Left lung (tissue), 10 donors: ENCODE results near the gene MINDY1. TPM values are rescaled to one million over a fixed set of nuclear protein-coding genes. Genes with fewer than 3 reads are reported as not detected.
A peak's percentile ranks its signal among the peaks of the same experiment; 100 is the strongest.

Experiments
- ATAC-seq: fragments of 200-7000 bp; cut with Tn5 transposase; one replicate; pipeline ENCODE4 v1.9.1; 2020; ENCODE audit warnings: moderate library complexity
- DNase-seq, 4 donors: peaks; one replicate each; pipeline ENCODE4 v3.0.0-alpha.2; 2013 to 2020
- H3K27ac ChIP-seq, 2 donors: fragments of 200-600 bp; sonication (generic) in 1 of 2; one replicate each; pipeline versions ENCODE4 v1.5.0 to v1.8.0; 2020 to 2021
- H3K27me3 ChIP-seq, 2 donors: fragments of 200-600 bp; sonication (generic) in 1 of 2; one replicate each; pipeline versions ENCODE4 v1.5.0 to v1.8.0; 2020 to 2021
- H3K36me3 ChIP-seq, 2 donors: fragments of 200-600 bp; sonication (generic) in 1 of 2; one replicate each; pipeline versions ENCODE4 v1.5.0 to v1.8.0; 2020 to 2021
- H3K4me1 ChIP-seq, 2 donors: fragments of 200-600 bp; one replicate each; pipeline ENCODE4 v1.8.0; 2021
- H3K4me3 ChIP-seq, 2 donors: fragments of 200-600 bp; sonication (generic) in 1 of 2; one replicate each; pipeline versions ENCODE4 v1.5.0 to v1.8.0; 2020 to 2021; ENCODE audit warnings: mild to moderate bottlenecking in 1 of 2
- H3K9me3 ChIP-seq, 2 donors: fragments of 200-600 bp; sonication (generic) in 1 of 2; one replicate each; pipeline versions ENCODE4 v1.5.0 to v1.8.0; 2020 to 2021
- CTCF ChIP-seq, 2 donors: fragments of 200-600 bp; sonication (generic) in 1 of 2; IDR thresholded peaks; one replicate each; pipeline versions ENCODE4 v1.5.0 to v1.8.0; 2021; ENCODE audit warnings: antibody characterized with exemption in 2 of 2
- intact Hi-C, 2 donors: fragments of 100-400 bp; cut with DNase I; formaldehyde crosslinking; loops; one replicate each; pipeline versions ENCODE4 v1.11.2 to v1.14.2; 2022
- polyA plus RNA-seq, 6 donors: library from polyadenylated mRNA; unstranded; fragments of 120-200 nt; gene quantifications; one replicate each; pipeline ENCODE4 v1.2.1, GENCODE V29; 2013; ENCODE audit not compliant: insufficient read length in 6 of 6
- total RNA-seq, 2 donors: library from RNA; stranded (reverse); fragmentation: NEBNext Ultra II Directional; extraction: Animal tissue kit (Norgen Biotek cat#: 25700); gene quantifications; one replicate each; pipeline ENCODE4 v1.2.1, GENCODE V29; 2021
- donor health status: DM: no; HTN: yes; CAD: no.
- donor health status: DM: no; HTN: no; CAD: no.

MINDY1 gene
- total and polyA plus RNA-seq, 8 donors: 26.0 to 53.8 (median 45.2) TPM

- H3K4me1 ChIP-seq: peaks cover 20 to 41% of the 10 kb centered on the region in 2 donors
- no peak for TF ChIP-seq CTCF (IDR thresholded peaks at IDR 0.05)
These were observed 6.2 kb upstream of the MINDY1 start for GRCh38 chr1:151012684-151013471.

GRCh38 chr1:151011154-151011850 lies 4.6 kb upstream of the MINDY1 start:
- Histone ChIP-seq H3K4me1 (peaks cover 31 to 53% of the 10 kb centered on the region in 2 donors), H3K27ac (peak overlapping the region; percentile 1 to 13), H3K9me3 (no peaks in the 10 kb centered on the region), H3K36me3 (no peaks in the 10 kb centered on the region), H3K27me3 (no peaks in the 10 kb centered on the region), H3K4me3 (no peak overlapping the region)
- ATAC-seq (no peak), DNase-seq (no peak)
- no peak for TF ChIP-seq CTCF (IDR thresholded peaks at IDR 0.05)
- intact Hi-C loops: no loop called here

More at GRCh38 chr1:151012684-151013471, 6.2 kb upstream of the MINDY1 start:
- DNase-seq (no peak), ATAC-seq (peak; percentile 6)
- Histone ChIP-seq H3K27me3 (no peaks in the 10 kb centered on the region), H3K36me3 (peaks cover 0 to 1% of the 10 kb centered on the region in 2 donors), H3K27ac (peak overlapping the region; percentile 17 to 39), H3K4me3 (no peak overlapping the region), H3K9me3 (no peaks in the 10 kb centered on the region)
- intact Hi-C loops: no loop called here

- Histone ChIP-seq H3K4me3 (no peak overlapping the region), H3K27ac (no peak overlapping the region), H3K36me3 (no peaks in the 10 kb centered on the region), H3K4me1 (peaks cover 31 to 62% of the 10 kb centered on the region in 2 donors), H3K27me3 (no peaks in the 10 kb centered on the region), H3K9me3 (no peaks in the 10 kb centered on the region)
- DNase-seq: no peak
- intact Hi-C loops: no loop called here
- no peak for ATAC-seq
- no peak for TF ChIP-seq CTCF (IDR thresholded peaks at IDR 0.05)
These were observed 3.6 kb upstream of the MINDY1 start for GRCh38 chr1:151010346-151010726.

GRCh38 chr1:151009674-151010345 lies 3.1 kb upstream of the MINDY1 start:
- peak overlapping the region in 1 of 2 donors; percentile 94 for H3K27ac ChIP-seq
- intact Hi-C loops: no loop called here
- H3K4me1 ChIP-seq: peaks cover 34 to 67% of the 10 kb centered on the region in 2 donors

More at GRCh38 chr1:151009674-151010345, 3.1 kb upstream of the MINDY1 start:
- no peak for DNase-seq
- H3K36me3 ChIP-seq: no peaks in the 10 kb centered on the region
- H3K27me3 ChIP-seq: no peaks in the 10 kb centered on the region
- peak overlapping the region in 1 of 2 donors; percentile 65 for H3K4me3 ChIP-seq
- H3K9me3 ChIP-seq: no peaks in the 10 kb centered on the region
- TF ChIP-seq CTCF (IDR thresholded peaks at IDR 0.05): no peak
- no peak for ATAC-seq
